Measurements from ENCODE around the gene CCNL2. TPM values are rescaled to one million over a fixed set of nuclear protein-coding genes. Genes with fewer than 3 reads are reported as not detected.
"Not testable (repeated sequence)": the region's sequence is repeated elsewhere in the genome, so short reads cannot be mapped to it uniquely, and the experiment has no call there.

The CCNL2 gene
- total RNA-seq, 3 donors from 2014 or later, result 123 to 172 (median 151) TPM

GRCh38 chr1:1419363-1419812 is 20.3 kb upstream of the CCNL2 start:
- no peak for TF ChIP-seq CTCF (IDR thresholded peaks at IDR 0.05)
- Histone ChIP-seq H3K4me1 (ENCODE audit: low read depth) (peaks cover 6% of the 10 kb centered on the region), H3K36me3 (ENCODE audit: low read depth) (no peaks in the 10 kb centered on the region), H3K9me3 (no peaks in the 10 kb centered on the region), H3K4me3 (no peak overlapping the region)
- ATAC-seq (peak; percentile 23), DNase-seq (peak in 2 of 3 donors; percentile 22 to 50)
- intact Hi-C loops (cut with DNase I, micrococcal nuclease), result no loop called here

GRCh38 chr1:1418464-1419362 is 19.6 kb upstream of the CCNL2 start:
- peak; percentile 10 for ATAC-seq
- Histone ChIP-seq H3K9me3 (no peaks in the 10 kb centered on the region), H3K4me1 (ENCODE audit: low read depth) (peaks cover 6% of the 10 kb centered on the region), H3K4me3 (no peak overlapping the region), H3K36me3 (ENCODE audit: low read depth) (no peaks in the 10 kb centered on the region)
- intact Hi-C loops (cut with DNase I, micrococcal nuclease), result no loop called here
- peak in 2 of 3 donors; percentile 16 to 39 for DNase-seq
- TF ChIP-seq CTCF (IDR thresholded peaks at IDR 0.05), result no peak

GRCh38 chr1:1417825-1418463 is 18.8 kb upstream of the CCNL2 start:
- H3K4me1 ChIP-seq (ENCODE audit: low read depth); H3K36me3 ChIP-seq (ENCODE audit: low read depth); intact Hi-C loops (cut with DNase I, micrococcal nuclease); H3K4me3 ChIP-seq; H3K9me3 ChIP-seq; ATAC-seq: not testable (repeated sequence)
- DNase-seq, result peak in 1 of 3 donors; percentile 39

- H3K4me3 ChIP-seq; H3K4me1 ChIP-seq (ENCODE audit: low read depth); DNase-seq; ATAC-seq; H3K36me3 ChIP-seq (ENCODE audit: low read depth); H3K9me3 ChIP-seq; intact Hi-C loops (cut with DNase I, micrococcal nuclease): not testable (repeated sequence)
These were observed 18.3 kb upstream of the CCNL2 start for GRCh38 chr1:1417396-1417795.

- ATAC-seq (no peak), DNase-seq (peak in 1 of 3 donors; percentile 15)
- intact Hi-C loops (cut with DNase I, micrococcal nuclease), result no loop called here
- Histone ChIP-seq H3K4me1 (ENCODE audit: low read depth) (peaks cover 5% of the 10 kb centered on the region), H3K36me3 (ENCODE audit: low read depth) (no peaks in the 10 kb centered on the region), H3K4me3 (no peak overlapping the region), H3K9me3 (no peaks in the 10 kb centered on the region)
- no peak for TF ChIP-seq CTCF (IDR thresholded peaks at IDR 0.05)
These were observed 16.6 kb upstream of the CCNL2 start for GRCh38 chr1:1415751-1416150.

- H3K4me1 ChIP-seq (ENCODE audit: low read depth); DNase-seq; H3K36me3 ChIP-seq (ENCODE audit: low read depth); ATAC-seq; intact Hi-C loops (cut with DNase I, micrococcal nuclease); H3K4me3 ChIP-seq; H3K9me3 ChIP-seq: not testable (repeated sequence)
These were observed 13.3 kb upstream of the CCNL2 start for GRCh38 chr1:1412311-1412902.

- Histone ChIP-seq H3K36me3 (ENCODE audit: low read depth) (no peaks in the 10 kb centered on the region), H3K4me3 (no peak overlapping the region), H3K4me1 (ENCODE audit: low read depth) (peaks cover 4% of the 10 kb centered on the region), H3K9me3 (no peaks in the 10 kb centered on the region)
- DNase-seq (peak in 1 of 3 donors; percentile 37), ATAC-seq (no peak)
- intact Hi-C loops (cut with DNase I, micrococcal nuclease), result no loop called here
- no peak for TF ChIP-seq CTCF (IDR thresholded peaks at IDR 0.05)
These were observed 12.5 kb upstream of the CCNL2 start for GRCh38 chr1:1411626-1412025.

- H3K9me3 ChIP-seq; H3K36me3 ChIP-seq (ENCODE audit: low read depth); intact Hi-C loops (cut with DNase I, micrococcal nuclease); DNase-seq; ATAC-seq; H3K4me3 ChIP-seq: not testable (repeated sequence)
- peaks cover 14% of the 10 kb centered on the region for H3K4me1 ChIP-seq (ENCODE audit: low read depth)
These were observed 11.1 kb upstream of the CCNL2 start for GRCh38 chr1:1410238-1410637.

Measured in mucosa of descending colon (tissue), 3 donors.